Activated CD4-positive, alpha-beta T cell treated with anti-CD3 and anti-CD28 coated beads for 1 hour (primary cell): ENCODE results near the gene PRG2.
"Not testable (repeated sequence)": the region's sequence is repeated elsewhere in the genome, so short reads cannot be mapped to it uniquely, and the experiment has no call there.

Experiments used
- DNase-seq: peaks from one replicate; pipeline ENCODE4 v3.0.0-alpha.2; 2020

PRG2 gene

GRCh38 chr11:57364851-57365660 is 25.4 kb downstream of the PRG2 start:
- no peak for DNase-seq

GRCh38 chr11:57363131-57364080 is 27.0 kb downstream of the PRG2 start:
- DNase-seq, result no peak

- DNase-seq, result no peak
Measured at GRCh38 chr11:57361926-57362325, 28.5 kb downstream of the PRG2 start.

- DNase-seq, result not testable (repeated sequence)
Measured at GRCh38 chr11:57361420-57361819, 29.0 kb downstream of the PRG2 start.

- no peak for DNase-seq
Measured at GRCh38 chr11:57360991-57361390, 29.5 kb downstream of the PRG2 start.

GRCh38 chr11:57359896-57360690 is 30.4 kb downstream of the PRG2 start:
- DNase-seq, result no peak

GRCh38 chr11:57359396-57359795 is 31.1 kb downstream of the PRG2 start:
- DNase-seq, result no peak

GRCh38 chr11:57358991-57359390 is 31.5 kb downstream of the PRG2 start:
- no peak for DNase-seq

GRCh38 chr11:57358543-57358961 is 31.9 kb downstream of the PRG2 start:
- no peak for DNase-seq

- no peak for DNase-seq
Measured at GRCh38 chr11:57357856-57358255, 32.6 kb downstream of the PRG2 start.

- DNase-seq, result no peak
Measured at GRCh38 chr11:57357310-57357709, 33.1 kb downstream of the PRG2 start.

- no peak for DNase-seq
Measured at GRCh38 chr11:57356268-57356667, 34.2 kb downstream of the PRG2 start.

GRCh38 chr11:57354699-57355098 is 35.8 kb downstream of the PRG2 start:
- no peak for DNase-seq

GRCh38 chr11:57353852-57354251 is 36.6 kb downstream of the PRG2 start:
- DNase-seq, result no peak

GRCh38 chr11:57353446-57353845 is 37.0 kb downstream of the PRG2 start:
- DNase-seq, result no peak

GRCh38 chr11:57353036-57353435 is 37.4 kb downstream of the PRG2 start:
- no peak for DNase-seq

GRCh38 chr11:57349491-57350274 is 40.8 kb downstream of the PRG2 start:
- DNase-seq, result peak; percentile 34

- DNase-seq, result no peak
Measured at GRCh38 chr11:57348636-57349313, 41.7 kb downstream of the PRG2 start.

GRCh38 chr11:57348052-57348451 is 42.4 kb downstream of the PRG2 start:
- DNase-seq, result no peak

- no peak for DNase-seq
Measured at GRCh38 chr11:57347336-57347735, 43.1 kb downstream of the PRG2 start.

- DNase-seq, result peak; percentile 61
Measured at GRCh38 chr11:57345555-57346211, 44.8 kb downstream of the PRG2 start.
